ENCODE results near the gene ZNF516. TPM values are rescaled to one million over a fixed set of nuclear protein-coding genes. Genes with fewer than 3 reads are reported as not detected.

Gene ZNF516
- total RNA-seq, 6 experiments from 2014 or later, result 34.6 to 52.2 (median 42.2) TPM

DNA sequence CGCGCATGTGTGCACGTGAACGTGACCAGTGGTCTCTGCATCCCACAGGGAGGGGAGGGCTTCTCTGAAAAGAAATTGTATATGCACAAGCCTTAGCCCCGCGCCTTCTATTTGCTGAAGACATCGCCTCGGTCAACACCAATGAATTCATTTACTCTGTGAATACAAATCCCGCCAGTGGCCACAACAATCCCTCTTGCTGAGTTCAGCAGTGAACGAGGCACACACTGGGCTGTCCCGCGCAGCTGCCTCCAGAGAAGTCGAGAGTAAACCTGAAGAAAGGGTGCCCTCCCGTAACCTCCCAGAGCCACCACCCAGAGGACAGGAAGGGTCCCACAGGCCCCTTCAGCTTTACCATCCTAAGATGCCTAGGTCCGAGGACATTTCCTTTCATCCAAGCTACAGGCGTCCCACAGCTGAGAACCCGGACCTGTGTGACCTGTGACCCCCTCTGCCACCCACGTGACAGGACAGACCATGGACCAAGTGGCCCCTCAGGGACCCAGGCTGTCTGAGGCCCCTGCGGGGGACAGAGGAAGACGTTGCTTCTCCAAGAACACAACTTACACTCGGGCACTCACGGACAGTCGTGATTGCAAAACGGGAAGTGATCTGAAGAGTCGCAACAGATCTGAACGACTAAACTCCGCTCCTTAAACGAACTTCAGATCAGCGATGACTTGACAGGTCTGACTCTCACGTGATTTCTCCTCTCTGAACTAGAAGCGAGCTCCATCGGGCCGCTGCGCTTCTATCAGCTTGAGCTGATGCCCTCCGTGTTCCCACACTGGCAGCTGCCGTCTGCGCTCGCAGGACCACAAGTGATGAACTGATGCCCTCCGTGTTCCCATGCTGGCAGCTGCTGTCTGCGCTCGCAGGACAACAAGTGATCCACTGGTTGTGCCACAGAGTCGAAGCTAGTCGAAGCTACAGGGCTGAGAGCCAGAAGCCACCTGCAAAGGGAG is 92.7 kb downstream of the ZNF516 start:
- H3K27me3 Mint-ChIP-seq (ENCODE audit: insufficient read depth), result peaks cover 2% of the 10 kb centered on the region; the same call in 1 of the 2 replicates
- H3K27ac Mint-ChIP-seq, result no peak overlapping the region
- H3K36me3 Mint-ChIP-seq (ENCODE audit: low read depth), result peaks cover 20% of the 10 kb centered on the region
- no peak overlapping the region for H3K4me3 Mint-ChIP-seq
- H3K4me1 Mint-ChIP-seq (ENCODE audit: low read depth), result peaks cover 25% of the 10 kb centered on the region
- H3K9me3 Mint-ChIP-seq, result no peaks in the 10 kb centered on the region
- TF ChIP-seq, protein P1, sequence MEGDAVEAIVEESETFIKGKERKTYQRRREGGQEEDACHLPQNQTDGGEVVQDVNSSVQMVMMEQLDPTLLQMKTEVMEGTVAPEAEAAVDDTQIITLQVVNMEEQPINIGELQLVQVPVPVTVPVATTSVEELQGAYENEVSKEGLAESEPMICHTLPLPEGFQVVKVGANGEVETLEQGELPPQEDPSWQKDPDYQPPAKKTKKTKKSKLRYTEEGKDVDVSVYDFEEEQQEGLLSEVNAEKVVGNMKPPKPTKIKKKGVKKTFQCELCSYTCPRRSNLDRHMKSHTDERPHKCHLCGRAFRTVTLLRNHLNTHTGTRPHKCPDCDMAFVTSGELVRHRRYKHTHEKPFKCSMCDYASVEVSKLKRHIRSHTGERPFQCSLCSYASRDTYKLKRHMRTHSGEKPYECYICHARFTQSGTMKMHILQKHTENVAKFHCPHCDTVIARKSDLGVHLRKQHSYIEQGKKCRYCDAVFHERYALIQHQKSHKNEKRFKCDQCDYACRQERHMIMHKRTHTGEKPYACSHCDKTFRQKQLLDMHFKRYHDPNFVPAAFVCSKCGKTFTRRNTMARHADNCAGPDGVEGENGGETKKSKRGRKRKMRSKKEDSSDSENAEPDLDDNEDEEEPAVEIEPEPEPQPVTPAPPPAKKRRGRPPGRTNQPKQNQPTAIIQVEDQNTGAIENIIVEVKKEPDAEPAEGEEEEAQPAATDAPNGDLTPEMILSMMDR (IDR thresholded peaks at IDR 0.05), result no peak
- DNase-seq, result no peak

DNA sequence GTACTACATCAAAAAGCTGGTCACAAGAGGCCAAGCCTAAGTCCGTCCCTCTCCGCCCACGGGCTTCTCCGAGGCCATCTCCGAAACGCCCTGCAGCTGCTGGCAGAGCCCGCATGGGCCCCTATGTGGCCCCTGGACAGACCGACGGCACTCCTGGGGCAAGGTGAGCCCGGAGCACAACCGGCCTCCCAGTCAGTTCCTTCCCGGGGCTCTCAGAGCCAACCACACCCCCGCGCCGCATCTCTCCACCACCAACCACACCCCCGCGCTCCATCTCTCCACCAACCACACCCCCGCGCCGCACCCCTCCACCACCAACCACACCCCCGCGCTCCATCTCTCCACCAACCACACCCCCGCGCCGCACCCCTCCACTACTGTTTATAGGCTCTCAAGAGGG is 93.5 kb downstream of the ZNF516 start:
- no peak for DNase-seq
- H3K4me1 Mint-ChIP-seq (ENCODE audit: low read depth), result peaks cover 33% of the 10 kb centered on the region
- no peak overlapping the region for H3K27ac Mint-ChIP-seq
- no peak overlapping the region for H3K4me3 Mint-ChIP-seq
- peaks cover 2% of the 10 kb centered on the region; the same call in 1 of the 2 replicates for H3K27me3 Mint-ChIP-seq (ENCODE audit: insufficient read depth)
- H3K9me3 Mint-ChIP-seq, result no peaks in the 10 kb centered on the region
- peaks cover 20% of the 10 kb centered on the region for H3K36me3 Mint-ChIP-seq (ENCODE audit: low read depth)
- TF ChIP-seq, protein P1 (IDR thresholded peaks at IDR 0.05), result no peak

DNA sequence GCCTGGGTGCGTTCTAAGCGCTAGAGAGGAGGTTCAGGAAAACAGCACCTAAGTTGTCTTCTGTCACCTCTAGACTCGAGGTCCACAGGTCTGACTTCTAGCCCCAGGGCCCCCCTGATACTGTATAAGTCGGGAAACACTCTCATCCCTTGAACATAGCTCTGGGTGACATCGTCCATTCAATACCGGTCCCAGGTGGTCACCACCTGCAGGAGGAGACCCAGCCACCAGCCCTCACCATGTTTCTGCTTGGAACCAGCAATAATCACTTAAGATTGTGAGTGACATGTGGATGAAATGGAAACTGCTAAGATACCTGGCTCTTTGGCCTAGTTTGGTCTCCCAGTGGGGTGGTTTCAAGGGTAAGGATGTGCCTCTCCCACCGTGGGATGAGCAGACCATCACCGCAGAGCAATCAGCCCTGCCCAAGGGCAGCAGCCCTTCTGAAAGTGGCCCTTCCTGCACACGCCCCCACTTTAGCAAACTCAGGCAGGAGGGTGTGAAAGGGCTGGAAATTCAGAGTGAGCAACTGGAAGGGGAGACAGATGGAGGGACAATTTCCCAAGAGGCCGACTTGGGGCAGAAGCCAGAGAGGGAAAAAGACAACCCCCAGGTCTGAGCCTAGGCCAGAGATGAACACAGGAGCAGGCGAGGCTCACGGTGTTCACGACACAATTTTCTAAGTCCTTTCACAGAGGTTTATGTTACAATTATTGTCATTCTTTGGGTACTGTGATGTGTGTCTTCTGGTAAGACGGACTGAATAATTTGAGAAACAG is 95.2 kb downstream of the ZNF516 start:
- peaks cover 3% of the 10 kb centered on the region for H3K27me3 Mint-ChIP-seq (ENCODE audit: insufficient read depth)
- no peak overlapping the region for H3K4me3 Mint-ChIP-seq
- H3K27ac Mint-ChIP-seq, result peak overlapping the region; percentile 46; the same call in 1 of the 2 replicates
- H3K36me3 Mint-ChIP-seq (ENCODE audit: low read depth), result peaks cover 18% of the 10 kb centered on the region
- peaks cover 44% of the 10 kb centered on the region for H3K4me1 Mint-ChIP-seq (ENCODE audit: low read depth)
- no peaks in the 10 kb centered on the region for H3K9me3 Mint-ChIP-seq
- no peak for DNase-seq
- TF ChIP-seq, protein P1 (IDR thresholded peaks at IDR 0.05), result no peak

DNA sequence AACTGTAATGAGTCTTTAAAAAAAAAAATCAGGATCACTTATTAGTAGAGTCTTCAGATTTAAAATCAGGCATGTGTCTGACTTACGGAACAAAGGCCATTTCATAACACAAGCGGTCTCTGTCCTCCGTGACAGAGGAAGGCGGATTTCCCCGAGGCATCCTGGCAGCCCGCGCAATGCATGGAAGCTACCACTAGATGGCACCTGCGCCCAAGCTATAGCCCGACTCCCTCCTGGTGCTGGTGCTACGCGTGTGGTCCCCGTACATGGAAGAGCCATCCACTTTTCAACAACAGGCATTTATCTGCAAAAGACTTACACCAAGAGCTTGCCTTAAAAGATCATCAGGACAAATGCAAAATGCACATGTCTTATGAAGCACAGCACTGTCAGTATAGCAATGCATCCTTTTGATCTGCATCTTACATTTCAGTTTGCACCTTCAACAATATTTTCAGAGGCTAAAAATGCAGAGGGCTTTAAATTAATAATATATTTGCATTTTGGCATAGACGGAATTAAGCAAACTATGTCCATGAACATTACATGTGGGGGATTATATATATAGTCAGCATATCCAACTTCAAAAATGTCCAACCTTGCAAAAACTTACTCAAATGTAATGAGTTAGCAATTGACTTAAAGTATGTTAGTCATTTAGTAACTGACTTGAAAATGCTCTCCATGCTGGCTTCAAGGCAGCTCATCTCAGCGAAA is 96.0 kb downstream of the ZNF516 start:
- peaks cover 47% of the 10 kb centered on the region for H3K4me1 Mint-ChIP-seq (ENCODE audit: low read depth)
- peaks cover 15% of the 10 kb centered on the region for H3K36me3 Mint-ChIP-seq (ENCODE audit: low read depth)
- DNase-seq, result peak; percentile 50
- peaks cover 4% of the 10 kb centered on the region for H3K27me3 Mint-ChIP-seq (ENCODE audit: insufficient read depth)
- H3K9me3 Mint-ChIP-seq, result no peaks in the 10 kb centered on the region
- H3K27ac Mint-ChIP-seq, result peak overlapping the region; percentile 46; the same call in 1 of the 2 replicates
- TF ChIP-seq, protein P1 (IDR thresholded peaks at IDR 0.05), result peak; percentile 95
- no peak overlapping the region for H3K4me3 Mint-ChIP-seq

DNA sequence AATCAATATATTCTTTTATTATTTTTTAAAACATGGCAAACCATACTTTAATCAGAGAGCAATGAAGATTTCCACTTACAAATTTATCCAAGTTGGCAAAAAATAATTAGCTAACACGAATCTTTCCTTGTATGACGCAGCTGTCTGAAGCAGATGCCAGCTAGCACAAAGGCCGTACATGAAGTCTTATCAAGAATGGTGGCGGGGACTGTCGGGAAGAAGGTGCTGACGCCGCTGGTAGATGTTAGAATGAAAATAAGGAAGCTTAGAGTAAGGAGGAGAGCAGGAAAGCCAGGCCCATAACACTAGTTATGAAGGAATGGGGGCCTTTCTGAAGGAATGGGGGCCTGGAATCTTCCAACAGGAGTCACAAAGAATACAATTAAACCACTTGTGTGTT is 96.7 kb downstream of the ZNF516 start:
- TF ChIP-seq, protein P1 (IDR thresholded peaks at IDR 0.05), result no peak
- peaks cover 4% of the 10 kb centered on the region for H3K27me3 Mint-ChIP-seq (ENCODE audit: insufficient read depth)
- DNase-seq, result no peak
- H3K27ac Mint-ChIP-seq, result no peak overlapping the region
- H3K4me3 Mint-ChIP-seq, result no peak overlapping the region
- no peaks in the 10 kb centered on the region for H3K9me3 Mint-ChIP-seq
- H3K36me3 Mint-ChIP-seq (ENCODE audit: low read depth), result peaks cover 15% of the 10 kb centered on the region
- H3K4me1 Mint-ChIP-seq (ENCODE audit: low read depth), result peaks cover 47% of the 10 kb centered on the region

Measured in HFFc6 (cell line).